GM21825 (cell line): Measurements from ENCODE around the gene ADGRG7.

ENCODE experiments used
- ATAC-seq: cut with Tn5 transposase; IDR thresholded peaks from one replicate; pipeline ENCODE4 v1.9.1; 2021; ENCODE audit warnings: mild to moderate bottlenecking, moderate library complexity; ENCODE audit not compliant: unreplicated experiment

ADGRG7 gene

GRCh38 chr3:100732435-100732834 is 123.0 kb downstream of the ADGRG7 start:
- ATAC-seq: no peak

GRCh38 chr3:100737334-100737733 is 127.9 kb downstream of the ADGRG7 start:
- no peak for ATAC-seq

GRCh38 chr3:100740207-100740606 is 130.8 kb downstream of the ADGRG7 start:
- no peak for ATAC-seq

GRCh38 chr3:100743535-100743934 is 134.1 kb downstream of the ADGRG7 start:
- no peak for ATAC-seq

- no peak for ATAC-seq
Measured at GRCh38 chr3:100744671-100745070, 135.3 kb downstream of the ADGRG7 start.
